ENCODE data around the gene ANKRD39.

DNA sequence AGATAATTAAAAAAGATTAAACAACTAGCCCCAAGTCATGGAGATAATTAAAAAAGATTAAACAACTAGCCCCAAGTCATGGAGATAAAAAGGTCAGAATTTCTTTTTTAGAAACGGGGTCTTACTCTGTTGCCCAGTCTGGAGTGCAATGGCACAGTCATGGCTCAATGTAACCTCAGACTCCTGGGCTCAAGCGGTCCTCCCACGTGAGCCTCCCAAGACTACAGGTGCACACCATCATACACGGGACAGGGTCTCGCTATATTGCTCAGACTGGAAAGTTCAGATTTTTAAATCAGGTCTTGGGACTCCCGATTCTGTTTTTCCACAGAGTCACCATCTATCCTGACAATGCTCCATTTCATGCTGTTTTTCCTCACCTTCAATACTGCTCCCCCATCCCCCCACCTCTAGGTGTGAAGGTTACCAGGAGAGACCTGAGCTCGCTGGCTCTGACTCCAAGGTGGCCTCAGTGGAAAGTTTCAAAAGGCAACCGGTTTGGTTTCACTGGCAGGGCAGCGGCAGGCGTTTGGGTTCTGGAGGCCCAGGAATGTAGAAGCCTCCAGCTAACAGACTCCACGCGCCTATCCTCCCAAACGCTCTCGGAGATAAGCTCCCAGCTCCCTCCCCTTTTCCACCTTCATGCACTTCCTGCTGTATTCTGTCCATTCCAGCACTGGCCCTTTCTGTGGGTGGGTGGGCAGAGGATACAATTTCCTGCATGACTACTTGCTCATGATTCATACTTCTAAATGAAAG is 15.0 kb upstream of the ANKRD39 start:
- TF ChIP-seq, protein P1, sequence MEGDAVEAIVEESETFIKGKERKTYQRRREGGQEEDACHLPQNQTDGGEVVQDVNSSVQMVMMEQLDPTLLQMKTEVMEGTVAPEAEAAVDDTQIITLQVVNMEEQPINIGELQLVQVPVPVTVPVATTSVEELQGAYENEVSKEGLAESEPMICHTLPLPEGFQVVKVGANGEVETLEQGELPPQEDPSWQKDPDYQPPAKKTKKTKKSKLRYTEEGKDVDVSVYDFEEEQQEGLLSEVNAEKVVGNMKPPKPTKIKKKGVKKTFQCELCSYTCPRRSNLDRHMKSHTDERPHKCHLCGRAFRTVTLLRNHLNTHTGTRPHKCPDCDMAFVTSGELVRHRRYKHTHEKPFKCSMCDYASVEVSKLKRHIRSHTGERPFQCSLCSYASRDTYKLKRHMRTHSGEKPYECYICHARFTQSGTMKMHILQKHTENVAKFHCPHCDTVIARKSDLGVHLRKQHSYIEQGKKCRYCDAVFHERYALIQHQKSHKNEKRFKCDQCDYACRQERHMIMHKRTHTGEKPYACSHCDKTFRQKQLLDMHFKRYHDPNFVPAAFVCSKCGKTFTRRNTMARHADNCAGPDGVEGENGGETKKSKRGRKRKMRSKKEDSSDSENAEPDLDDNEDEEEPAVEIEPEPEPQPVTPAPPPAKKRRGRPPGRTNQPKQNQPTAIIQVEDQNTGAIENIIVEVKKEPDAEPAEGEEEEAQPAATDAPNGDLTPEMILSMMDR (IDR thresholded peaks at IDR 0.05): no peak
- no peak for TF ChIP-seq POLR2AphosphoS5 (IDR thresholded peaks at IDR 0.05)
- TF ChIP-seq EP300 (IDR thresholded peaks at IDR 0.05): no peak
- no peak for TF ChIP-seq POLR2A (IDR thresholded peaks at IDR 0.05)
